ENCODE results near the gene STKLD1. TPM values are rescaled to one million over a fixed set of nuclear protein-coding genes. Genes with fewer than 3 reads are reported as not detected.

Gene STKLD1
- polyA plus RNA-seq, 1 experiment = 1.2 TPM

GRCh38 chr9:133348718-133349573 lies 27.2 kb upstream of the STKLD1 start:
- Histone ChIP-seq H3K36me3 (ENCODE audit: control insufficient read depth, insufficient read depth, low read length) (peaks cover 45% of the 10 kb centered on the region), H3K27me3 (ENCODE audit: control insufficient read depth, insufficient read depth, low read length) (no peaks in the 10 kb centered on the region), H3K4me3 (ENCODE audit: low read depth, low read length) (peak overlapping the region; percentile 99)
- no peak for TF ChIP-seq CTCF (IDR thresholded peaks at IDR 0.05; ENCODE audit: insufficient read depth, low read depth, low read length)
- ChIA-PET CTCF (interaction anchor here (1.2 kb wide), 1 partner anchor 25 kb away, joined by 3 read pairs; no protein-coding TSS in a partner anchor), POLR2A (no interaction called here)
- DNase-seq (ENCODE audit: low read depth) = no peak

- no peak for TF ChIP-seq CTCF (IDR thresholded peaks at IDR 0.05; ENCODE audit: insufficient read depth, low read depth, low read length)
- H3K36me3 ChIP-seq (ENCODE audit: control insufficient read depth, insufficient read depth, low read length) = peaks cover 34% of the 10 kb centered on the region
- no peak overlapping the region for H3K4me3 ChIP-seq (ENCODE audit: low read depth, low read length)
- POLR2A ChIA-PET = no interaction called here
- CTCF ChIA-PET = interaction anchor here (0.8 to 1.2 kb wide), 3 partner anchors 24 to 136 kb away, joined by 3 read pairs; no protein-coding TSS in a partner anchor
- DNase-seq (ENCODE audit: low read depth) = no peak
- H3K27me3 ChIP-seq (ENCODE audit: control insufficient read depth, insufficient read depth, low read length) = no peaks in the 10 kb centered on the region
Observed at GRCh38 chr9:133349965-133350616, 26.1 kb upstream of the STKLD1 start.

- H3K36me3 ChIP-seq (ENCODE audit: control insufficient read depth, insufficient read depth, low read length) = peaks cover 26% of the 10 kb centered on the region
- ChIA-PET CTCF (interaction anchor here (1.0 to 1.3 kb wide), 4 partner anchors 9 to 171 kb away, joined by 3 to 4 read pairs (median 3); no protein-coding TSS in a partner anchor), POLR2A (no interaction called here)
- DNase-seq (ENCODE audit: low read depth) = no peak
- no peak overlapping the region for H3K4me3 ChIP-seq (ENCODE audit: low read depth, low read length)
- TF ChIP-seq CTCF (IDR thresholded peaks at IDR 0.05; ENCODE audit: insufficient read depth, low read depth, low read length) = no peak
- H3K27me3 ChIP-seq (ENCODE audit: control insufficient read depth, insufficient read depth, low read length) = no peaks in the 10 kb centered on the region
Observed at GRCh38 chr9:133351526-133351907, 24.6 kb upstream of the STKLD1 start.

- Histone ChIP-seq H3K27me3 (ENCODE audit: control insufficient read depth, insufficient read depth, low read length) (no peaks in the 10 kb centered on the region), H3K36me3 (ENCODE audit: control insufficient read depth, insufficient read depth, low read length) (peaks cover 26% of the 10 kb centered on the region), H3K4me3 (ENCODE audit: low read depth, low read length) (no peak overlapping the region)
- DNase-seq (ENCODE audit: low read depth) = no peak
- POLR2A ChIA-PET = no interaction called here
- CTCF ChIA-PET = interaction anchor here (0.5 to 1.3 kb wide), 6 partner anchors 9 to 171 kb away, joined by 3 to 7 read pairs (median 4); no protein-coding TSS in a partner anchor
- TF ChIP-seq CTCF (IDR thresholded peaks at IDR 0.05; ENCODE audit: insufficient read depth, low read depth, low read length) = peak; percentile 71
Observed at GRCh38 chr9:133351908-133352634, 24.1 kb upstream of the STKLD1 start.

Measured in BJ (cell line).